Tibial nerve (tissue), 3 donors: ENCODE data around the gene CCBE1.

Experiments used
- POLR2A ChIP-seq, 2 donors: fragments of 450-650 bp; IDR thresholded peaks; one replicate each; pipeline ENCODE4 v1.6.1; 2017; ENCODE audit warnings: antibody characterized with exemption in 2 of 2, mild to moderate bottlenecking in 2 of 2, moderate library complexity in 2 of 2
- TF ChIP-seq, protein P1 (sequence below), 5 experiments: fragments of 200-600 bp in 3 of 5; fragments of 450-650 bp in 2 of 5; sonication (generic) in 3 of 5; IDR thresholded peaks; one replicate each; pipeline ENCODE4 v1.5.1; 2016 to 2019; ENCODE audit warnings: antibody characterized with exemption in 5 of 5, mild to moderate bottlenecking in 3 of 5, moderate library complexity in 2 of 5

DNA sequence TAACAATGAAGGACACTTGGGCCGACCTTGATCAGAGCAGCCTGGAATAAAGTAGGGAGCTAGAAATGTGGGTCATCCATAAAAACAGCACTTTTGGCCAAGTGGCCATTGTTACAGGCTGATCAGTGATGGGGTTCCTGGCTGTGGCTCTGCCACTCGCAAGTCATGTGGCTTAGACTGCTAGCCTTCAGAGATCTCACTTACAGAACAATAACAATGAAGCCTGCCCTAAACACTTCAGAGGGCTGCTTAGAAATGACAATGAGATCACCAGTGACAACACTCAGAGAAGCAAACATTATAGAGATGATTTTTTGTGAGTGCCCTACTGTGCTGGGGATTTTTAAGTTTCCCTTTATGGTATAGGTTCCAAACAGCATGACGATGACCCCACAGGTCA, 230.2 kb downstream of the CCBE1 start:
- no peak for TF ChIP-seq POLR2A (IDR thresholded peaks at IDR 0.05)
- TF ChIP-seq, protein P1, sequence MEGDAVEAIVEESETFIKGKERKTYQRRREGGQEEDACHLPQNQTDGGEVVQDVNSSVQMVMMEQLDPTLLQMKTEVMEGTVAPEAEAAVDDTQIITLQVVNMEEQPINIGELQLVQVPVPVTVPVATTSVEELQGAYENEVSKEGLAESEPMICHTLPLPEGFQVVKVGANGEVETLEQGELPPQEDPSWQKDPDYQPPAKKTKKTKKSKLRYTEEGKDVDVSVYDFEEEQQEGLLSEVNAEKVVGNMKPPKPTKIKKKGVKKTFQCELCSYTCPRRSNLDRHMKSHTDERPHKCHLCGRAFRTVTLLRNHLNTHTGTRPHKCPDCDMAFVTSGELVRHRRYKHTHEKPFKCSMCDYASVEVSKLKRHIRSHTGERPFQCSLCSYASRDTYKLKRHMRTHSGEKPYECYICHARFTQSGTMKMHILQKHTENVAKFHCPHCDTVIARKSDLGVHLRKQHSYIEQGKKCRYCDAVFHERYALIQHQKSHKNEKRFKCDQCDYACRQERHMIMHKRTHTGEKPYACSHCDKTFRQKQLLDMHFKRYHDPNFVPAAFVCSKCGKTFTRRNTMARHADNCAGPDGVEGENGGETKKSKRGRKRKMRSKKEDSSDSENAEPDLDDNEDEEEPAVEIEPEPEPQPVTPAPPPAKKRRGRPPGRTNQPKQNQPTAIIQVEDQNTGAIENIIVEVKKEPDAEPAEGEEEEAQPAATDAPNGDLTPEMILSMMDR (IDR thresholded peaks at IDR 0.05), result no peak
